Endothelial cell (in vitro differentiated cells): Measurements from ENCODE around the gene MSRB3. TPM values are rescaled to one million over a fixed set of nuclear protein-coding genes. Genes with fewer than 3 reads are reported as not detected.

Source experiments
- DNase-seq: peaks from one replicate; pipeline ENCODE4 v3.0.0; 2021; ENCODE audit warnings: low spot score
- H3K27ac Mint-ChIP-seq: one replicate; pipeline ENCODE4 v1.8.0; 2021; ENCODE audit warnings: mixed read lengths, inconsistent platforms; ENCODE audit not compliant: unreplicated experiment
- H3K27me3 Mint-ChIP-seq: one replicate; pipeline ENCODE4 v1.8.0; 2021; ENCODE audit warnings: mild to moderate bottlenecking, moderate library complexity, mixed read lengths, inconsistent platforms; ENCODE audit not compliant: unreplicated experiment
- H3K36me3 Mint-ChIP-seq: one replicate; pipeline ENCODE4 v1.8.0; 2021; ENCODE audit warnings: mild to moderate bottlenecking, low read depth, mixed read lengths, inconsistent platforms; ENCODE audit not compliant: unreplicated experiment
- H3K4me1 Mint-ChIP-seq: one replicate; pipeline ENCODE4 v1.8.0; 2021; ENCODE audit warnings: mild to moderate bottlenecking, mixed read lengths, inconsistent platforms; ENCODE audit not compliant: unreplicated experiment
- H3K4me3 Mint-ChIP-seq: one replicate; pipeline ENCODE4 v1.8.0; 2021; ENCODE audit warnings: mild to moderate bottlenecking, mixed read lengths, inconsistent platforms; ENCODE audit not compliant: unreplicated experiment
- H3K9me3 Mint-ChIP-seq: one replicate; pipeline ENCODE4 v1.8.0; 2021; ENCODE audit warnings: mixed read lengths, inconsistent platforms; ENCODE audit not compliant: unreplicated experiment
- total RNA-seq: library from RNA; stranded (reverse); fragmentation: NEBNext Ultra II Directional; extraction: Animal tissue kit (Norgen Biotek cat#: 25700); gene quantifications from one replicate; pipeline ENCODE4 v1.2.1, GENCODE V29; 2021; ENCODE audit not compliant: unreplicated experiment
- TF ChIP-seq, protein P1 (sequence below): fragments of 200-600 bp; sonication (generic); IDR thresholded peaks from one replicate; pipeline ENCODE4 v1.5.0; 2021; ENCODE audit warnings: antibody characterized with exemption; ENCODE audit not compliant: unreplicated experiment

MSRB3 gene
- total RNA-seq, 1 donor from 2014 or later = 19.9 TPM

DNA sequence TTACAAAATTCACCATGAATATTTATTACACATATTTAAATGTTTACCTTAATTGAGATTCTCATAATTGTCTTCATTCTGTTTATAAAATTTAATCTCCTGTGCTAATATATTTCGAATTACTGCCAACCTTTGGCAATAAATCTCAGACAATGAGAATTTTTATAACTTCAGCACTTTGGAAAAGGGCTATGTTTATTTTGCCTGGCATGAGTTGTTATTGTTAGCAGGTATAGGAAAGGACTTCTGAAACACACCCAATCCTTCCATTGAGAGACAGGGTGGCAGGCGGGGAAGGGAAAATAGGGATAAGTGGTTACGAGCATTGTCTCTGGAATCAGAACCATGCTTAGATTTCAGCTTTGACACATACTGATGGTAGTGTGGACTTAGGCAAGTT, 12.1 kb upstream of the MSRB3 start:
- Mint-ChIP-seq H3K4me1 (peaks cover 8% of the 10 kb centered on the region), H3K36me3 (no peaks in the 10 kb centered on the region), H3K27me3 (no peaks in the 10 kb centered on the region), H3K9me3 (no peaks in the 10 kb centered on the region), H3K4me3 (no peak overlapping the region), H3K27ac (no peak overlapping the region)
- no peak for DNase-seq
- TF ChIP-seq, protein P1, sequence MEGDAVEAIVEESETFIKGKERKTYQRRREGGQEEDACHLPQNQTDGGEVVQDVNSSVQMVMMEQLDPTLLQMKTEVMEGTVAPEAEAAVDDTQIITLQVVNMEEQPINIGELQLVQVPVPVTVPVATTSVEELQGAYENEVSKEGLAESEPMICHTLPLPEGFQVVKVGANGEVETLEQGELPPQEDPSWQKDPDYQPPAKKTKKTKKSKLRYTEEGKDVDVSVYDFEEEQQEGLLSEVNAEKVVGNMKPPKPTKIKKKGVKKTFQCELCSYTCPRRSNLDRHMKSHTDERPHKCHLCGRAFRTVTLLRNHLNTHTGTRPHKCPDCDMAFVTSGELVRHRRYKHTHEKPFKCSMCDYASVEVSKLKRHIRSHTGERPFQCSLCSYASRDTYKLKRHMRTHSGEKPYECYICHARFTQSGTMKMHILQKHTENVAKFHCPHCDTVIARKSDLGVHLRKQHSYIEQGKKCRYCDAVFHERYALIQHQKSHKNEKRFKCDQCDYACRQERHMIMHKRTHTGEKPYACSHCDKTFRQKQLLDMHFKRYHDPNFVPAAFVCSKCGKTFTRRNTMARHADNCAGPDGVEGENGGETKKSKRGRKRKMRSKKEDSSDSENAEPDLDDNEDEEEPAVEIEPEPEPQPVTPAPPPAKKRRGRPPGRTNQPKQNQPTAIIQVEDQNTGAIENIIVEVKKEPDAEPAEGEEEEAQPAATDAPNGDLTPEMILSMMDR = no peak

DNA sequence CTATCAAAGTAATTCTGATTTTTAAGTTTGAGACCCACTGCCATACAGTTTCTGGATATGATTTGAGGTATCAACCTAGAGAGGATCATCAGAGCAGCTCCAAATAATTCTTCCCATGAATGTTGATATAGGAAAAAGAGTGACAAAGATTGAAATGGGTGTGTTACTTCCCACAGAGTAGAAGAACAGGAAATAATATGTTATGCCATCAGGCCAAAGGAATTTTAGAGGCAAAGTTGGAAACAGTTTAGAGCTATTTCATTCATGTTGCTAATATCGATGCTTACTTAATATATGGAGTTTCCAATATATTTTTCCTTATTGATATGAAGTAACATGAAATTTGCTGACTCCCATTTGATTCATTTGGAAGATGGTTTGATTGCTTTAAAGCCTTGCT, 8.9 kb upstream of the MSRB3 start:
- H3K36me3 Mint-ChIP-seq = no peaks in the 10 kb centered on the region
- TF ChIP-seq, protein P1 = no peak
- no peaks in the 10 kb centered on the region for H3K27me3 Mint-ChIP-seq
- peak overlapping the region; percentile 15 for H3K27ac Mint-ChIP-seq
- DNase-seq = no peak
- no peaks in the 10 kb centered on the region for H3K9me3 Mint-ChIP-seq
- no peak overlapping the region for H3K4me3 Mint-ChIP-seq
- H3K4me1 Mint-ChIP-seq = peaks cover 8% of the 10 kb centered on the region

DNA sequence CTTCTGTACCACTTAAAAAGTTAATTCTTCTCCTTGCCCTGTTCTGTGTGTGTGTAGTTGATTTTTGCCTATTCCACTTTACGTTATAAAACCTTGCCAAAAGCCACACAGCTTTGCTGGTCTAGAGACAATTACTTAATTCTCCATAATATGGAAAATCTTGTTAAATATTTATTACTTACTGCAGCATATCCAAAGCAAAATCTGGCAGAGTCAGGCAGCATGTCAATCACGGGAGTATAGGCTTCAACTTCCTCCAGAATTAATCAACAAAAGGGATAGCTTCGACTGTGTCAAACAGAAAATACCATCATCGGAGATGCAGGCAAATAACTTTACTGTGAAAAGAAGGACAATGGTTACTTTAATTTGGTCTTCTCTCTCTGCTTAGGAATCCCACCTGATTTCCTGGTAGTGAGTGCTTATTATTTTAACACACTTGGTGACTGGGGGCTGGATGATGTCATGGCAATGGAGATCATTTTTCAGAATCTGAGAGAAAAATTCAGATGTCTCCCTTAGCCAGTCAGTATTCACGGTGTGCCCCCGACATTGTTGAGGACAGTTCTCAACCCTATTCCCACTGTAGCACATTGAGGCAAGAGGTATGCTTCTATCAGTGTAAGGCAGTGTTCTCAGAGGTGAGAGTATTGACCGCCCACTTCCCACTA, 3.7 kb upstream of the MSRB3 start:
- TF ChIP-seq, protein P1 = no peak
- no peaks in the 10 kb centered on the region for H3K9me3 Mint-ChIP-seq
- no peak overlapping the region for H3K27ac Mint-ChIP-seq

DNA sequence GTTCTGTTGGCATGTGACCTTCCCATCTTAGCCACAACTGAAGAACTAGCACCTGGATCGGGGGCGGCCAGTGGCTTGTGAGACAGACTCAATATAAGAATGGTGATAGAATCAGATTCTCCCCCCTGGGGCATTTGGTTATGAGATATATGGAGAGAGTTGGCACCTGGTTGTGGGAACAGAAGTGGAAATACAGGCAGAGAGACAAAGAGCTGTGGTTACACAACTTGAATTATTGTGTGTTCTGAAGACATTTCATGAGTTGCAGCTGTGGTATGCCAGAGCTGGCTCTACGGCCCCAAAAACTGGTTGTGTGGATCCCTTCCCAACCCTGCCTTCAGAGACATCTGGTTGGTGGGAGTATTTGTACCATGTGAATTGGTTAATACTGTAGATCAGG, 2.9 kb upstream of the MSRB3 start:
- Mint-ChIP-seq H3K4me1 (peaks cover 5% of the 10 kb centered on the region), H3K27me3 (peaks cover 2% of the 10 kb centered on the region), H3K4me3 (no peak overlapping the region), H3K27ac (no peak overlapping the region), H3K9me3 (no peaks in the 10 kb centered on the region), H3K36me3 (no peaks in the 10 kb centered on the region)
- TF ChIP-seq, protein P1 = no peak
- no peak for DNase-seq

More for the DNA sequence above, 3.7 kb upstream of the MSRB3 start:
- no peak for DNase-seq
- Mint-ChIP-seq H3K4me1 (peaks cover 6% of the 10 kb centered on the region), H3K4me3 (no peak overlapping the region), H3K27me3 (peaks cover 2% of the 10 kb centered on the region), H3K36me3 (no peaks in the 10 kb centered on the region)

DNA sequence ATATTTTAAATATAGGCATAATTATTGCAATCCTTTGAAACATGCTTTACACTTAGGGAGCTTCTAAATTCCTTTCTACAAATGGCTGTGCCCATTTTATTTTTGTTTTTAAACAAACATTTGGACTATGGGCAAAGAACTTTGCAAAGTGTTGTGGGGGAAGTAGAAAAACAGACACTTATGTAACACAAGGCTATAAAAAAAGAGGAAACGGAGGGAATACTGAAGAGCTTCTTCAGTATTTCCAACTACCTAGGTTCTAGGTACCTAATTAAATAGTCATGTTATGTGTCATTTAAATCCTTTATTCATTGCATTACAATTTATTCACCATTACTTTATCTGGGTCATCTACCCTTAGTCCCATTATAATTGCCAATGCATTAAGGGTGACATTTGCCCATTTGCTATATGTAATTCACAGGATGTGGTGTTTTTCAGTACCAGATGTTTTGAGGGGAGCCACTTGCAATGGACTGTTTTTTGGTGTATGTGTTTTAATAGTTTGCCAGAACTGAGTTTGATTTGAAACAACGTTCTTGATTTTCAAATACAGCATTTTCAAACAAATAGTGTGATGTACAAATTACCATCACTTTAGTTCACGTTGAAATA, 1.5 kb upstream of the MSRB3 start:
- Mint-ChIP-seq H3K4me1 (peaks cover 5% of the 10 kb centered on the region), H3K27ac (no peak overlapping the region), H3K27me3 (peaks cover 2% of the 10 kb centered on the region), H3K36me3 (no peaks in the 10 kb centered on the region), H3K9me3 (no peaks in the 10 kb centered on the region), H3K4me3 (no peak overlapping the region)
- DNase-seq = no peak
- TF ChIP-seq, protein P1 = no peak
